HCT116 (cell line): ENCODE measurements around the gene ELFN1.

Source experiments
- CTCF ChIP-seq, 3 experiments: fragments of 200-600 bp in 1 of 3; sonication (generic) in 1 of 3; IDR thresholded peaks in 2 of 3; conservative IDR thresholded peaks in 1 of 3; 2 replicates each; pipeline ENCODE4 v1.5.1; 2012 to 2017; ENCODE audit warnings: low read depth in 2 of 3, low read length in 2 of 3, antibody characterized with exemption in 1 of 3, borderline replicate concordance in 1 of 3, control low read depth in 1 of 3, mild to moderate bottlenecking in 1 of 3, mixed read lengths in 1 of 3, mixed run types in 1 of 3, moderate library complexity in 1 of 3; ENCODE audit not compliant: insufficient read depth in 1 of 3
- ELF1 ChIP-seq: IDR thresholded peaks from 2 replicates; pipeline ENCODE4 v1.6.1; 2012; ENCODE audit warnings: low read depth, borderline replicate concordance
- EZH2 ChIP-seq: fragments of 200-600 bp; sonication (generic); IDR thresholded peaks from 2 replicates; pipeline ENCODE4 v1.6.1; 2017; ENCODE audit warnings: antibody characterized with exemption, mixed run types
- POLR2A ChIP-seq: IDR thresholded peaks from 2 replicates; pipeline ENCODE4 v1.7.0; 2011; ENCODE audit warnings: borderline replicate concordance; ENCODE audit not compliant: insufficient read depth, insufficient read length; ENCODE audit errors: extremely low read depth
- POLR2AphosphoS5 ChIP-seq: IDR thresholded peaks from 2 replicates; pipeline ENCODE4 v1.6.1; 2011; ENCODE audit warnings: mild to moderate bottlenecking, low read depth, low read length, moderate library complexity
- REST ChIP-seq: IDR thresholded peaks from 2 replicates; pipeline ENCODE4 v1.6.1; 2012; ENCODE audit warnings: low read depth
- ZNF274 ChIP-seq: fragments of 200-500 bp; sonication (Bioruptor generic); IDR thresholded peaks from 2 replicates; pipeline ENCODE4 v1.6.1; 2014; ENCODE audit warnings: mild to moderate bottlenecking, low read depth, low read length, inconsistent platforms

- no peak for TF ChIP-seq POLR2AphosphoS5
- no peak for TF ChIP-seq ELF1
- no peak for TF ChIP-seq EZH2
- no peak for TF ChIP-seq CTCF (IDR thresholded peaks at IDR 0.05 in 2 of 3, conservative IDR thresholded peaks at IDR 0.05 in 1 of 3; ENCODE audit: borderline replicate concordance in 1 of 3, insufficient read depth in 1 of 3, low read depth in 2 of 3, low read length in 2 of 3)
- TF ChIP-seq POLR2A = no peak
- no peak for TF ChIP-seq ZNF274
- no peak for TF ChIP-seq REST
Measured at GRCh38 chr7:1622441-1622840, 47.6 kb upstream of the ELFN1 start.
